Tibial nerve (tissue), 4 donors: ENCODE measurements around the gene RPLP2. TPM values are rescaled to one million over a fixed set of nuclear protein-coding genes. Genes with fewer than 3 reads are reported as not detected.

Source experiments
- DNase-seq, 2 donors: peaks; one replicate each; pipeline ENCODE4 v3.0.0-alpha.2; 2019; ENCODE audit warnings: low spot score in 2 of 2
- H3K27ac ChIP-seq, 4 donors: fragments of 200-600 bp; sonication (generic) in 3 of 4; one replicate each; pipeline ENCODE4 v1.5.1; 2017 to 2019; ENCODE audit warnings: mild to moderate bottlenecking in 1 of 4
- H3K27me3 ChIP-seq, 2 donors: fragments of 200-600 bp; sonication (generic) in 1 of 2; one replicate each; pipeline versions ENCODE4 v1.5.1 to v1.6.0; 2017 to 2019
- H3K36me3 ChIP-seq, 3 donors: fragments of 200-600 bp; sonication (generic); one replicate each; pipeline ENCODE4 v1.5.1; 2018 to 2019
- H3K4me1 ChIP-seq, 4 donors: fragments of 200-600 bp; sonication (generic) in 3 of 4; one replicate each; pipeline ENCODE4 v1.5.1; 2017 to 2019
- H3K4me3 ChIP-seq, 4 donors: fragments of 200-600 bp; sonication (generic) in 3 of 4; one replicate each; pipeline ENCODE4 v1.5.1; 2017 to 2019; ENCODE audit warnings: mild to moderate bottlenecking in 1 of 4, moderate library complexity in 1 of 4
- H3K9me3 ChIP-seq, 4 donors: fragments of 200-600 bp; sonication (generic) in 3 of 4; one replicate each; pipeline ENCODE4 v1.5.1; 2017 to 2019
- EP300 ChIP-seq, 2 donors: sonication (generic); formaldehyde crosslinking; IDR thresholded peaks; one replicate each; pipeline ENCODE4 v1.6.1; 2017; ENCODE audit warnings: antibody characterized with exemption in 2 of 2, mild to moderate bottlenecking in 1 of 2
- POLR2A ChIP-seq, 2 donors: fragments of 450-650 bp; IDR thresholded peaks; one replicate each; pipeline ENCODE4 v1.6.1; 2017; ENCODE audit warnings: antibody characterized with exemption in 2 of 2, mild to moderate bottlenecking in 2 of 2, moderate library complexity in 2 of 2
- WGBS, 2 donors: methylation state at CpG; one replicate each; pipeline ENCODE4 v1.1.5; 2018; 5-methylcytosine and 5-hydroxymethylcytosine counted together
- total RNA-seq, 4 donors: library from RNA; depleted of rRNA; stranded (reverse); fragments of >200 nt; gene quantifications; one replicate each; pipeline ENCODE4 v1.1.0, GENCODE V29; 2016
- TF ChIP-seq, protein P1 (sequence below), 5 experiments: fragments of 200-600 bp in 3 of 5; fragments of 450-650 bp in 2 of 5; sonication (generic) in 3 of 5; IDR thresholded peaks; one replicate each; pipeline ENCODE4 v1.5.1; 2016 to 2019; ENCODE audit warnings: antibody characterized with exemption in 5 of 5, mild to moderate bottlenecking in 3 of 5, moderate library complexity in 2 of 5

RPLP2 gene
- total RNA-seq, 4 donors from 2014 or later: 404 to 765 (median 584) TPM

DNA sequence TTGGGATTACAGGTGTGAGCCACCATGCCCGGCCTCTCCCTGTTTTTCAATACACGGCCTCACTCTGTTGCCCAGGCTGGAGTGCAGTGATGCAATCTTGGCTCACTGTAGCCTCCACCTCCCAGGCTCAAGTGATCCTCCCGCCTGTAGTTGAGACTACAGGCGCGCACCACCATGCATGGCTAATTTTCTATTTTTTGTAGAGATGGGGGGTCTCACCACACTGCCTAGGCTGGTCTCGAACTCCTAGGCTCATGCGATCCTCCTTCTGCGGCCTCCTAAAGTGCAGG, 44.0 kb upstream of the RPLP2 start:
- no peaks in the 10 kb centered on the region for H3K27me3 ChIP-seq
- H3K9me3 ChIP-seq: no peaks in the 10 kb centered on the region
- H3K4me1 ChIP-seq: peaks cover 0 to 10% (median 4%) of the 10 kb centered on the region in 4 donors
- H3K4me3 ChIP-seq: no peak overlapping the region
- H3K36me3 ChIP-seq: peaks cover 3 to 98% (median 17%) of the 10 kb centered on the region in 3 donors
- DNase-seq: no peak
- H3K27ac ChIP-seq: peak overlapping the region in 1 of 4 donors; percentile 2
- WGBS, 2 donors: 97% methylated on average over 7 to 8 of the region's 8 CpGs
- TF ChIP-seq, protein P1, sequence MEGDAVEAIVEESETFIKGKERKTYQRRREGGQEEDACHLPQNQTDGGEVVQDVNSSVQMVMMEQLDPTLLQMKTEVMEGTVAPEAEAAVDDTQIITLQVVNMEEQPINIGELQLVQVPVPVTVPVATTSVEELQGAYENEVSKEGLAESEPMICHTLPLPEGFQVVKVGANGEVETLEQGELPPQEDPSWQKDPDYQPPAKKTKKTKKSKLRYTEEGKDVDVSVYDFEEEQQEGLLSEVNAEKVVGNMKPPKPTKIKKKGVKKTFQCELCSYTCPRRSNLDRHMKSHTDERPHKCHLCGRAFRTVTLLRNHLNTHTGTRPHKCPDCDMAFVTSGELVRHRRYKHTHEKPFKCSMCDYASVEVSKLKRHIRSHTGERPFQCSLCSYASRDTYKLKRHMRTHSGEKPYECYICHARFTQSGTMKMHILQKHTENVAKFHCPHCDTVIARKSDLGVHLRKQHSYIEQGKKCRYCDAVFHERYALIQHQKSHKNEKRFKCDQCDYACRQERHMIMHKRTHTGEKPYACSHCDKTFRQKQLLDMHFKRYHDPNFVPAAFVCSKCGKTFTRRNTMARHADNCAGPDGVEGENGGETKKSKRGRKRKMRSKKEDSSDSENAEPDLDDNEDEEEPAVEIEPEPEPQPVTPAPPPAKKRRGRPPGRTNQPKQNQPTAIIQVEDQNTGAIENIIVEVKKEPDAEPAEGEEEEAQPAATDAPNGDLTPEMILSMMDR (IDR thresholded peaks at IDR 0.05): no peak
- TF ChIP-seq POLR2A (IDR thresholded peaks at IDR 0.05) (no peak), EP300 (IDR thresholded peaks at IDR 0.05) (no peak)

DNA sequence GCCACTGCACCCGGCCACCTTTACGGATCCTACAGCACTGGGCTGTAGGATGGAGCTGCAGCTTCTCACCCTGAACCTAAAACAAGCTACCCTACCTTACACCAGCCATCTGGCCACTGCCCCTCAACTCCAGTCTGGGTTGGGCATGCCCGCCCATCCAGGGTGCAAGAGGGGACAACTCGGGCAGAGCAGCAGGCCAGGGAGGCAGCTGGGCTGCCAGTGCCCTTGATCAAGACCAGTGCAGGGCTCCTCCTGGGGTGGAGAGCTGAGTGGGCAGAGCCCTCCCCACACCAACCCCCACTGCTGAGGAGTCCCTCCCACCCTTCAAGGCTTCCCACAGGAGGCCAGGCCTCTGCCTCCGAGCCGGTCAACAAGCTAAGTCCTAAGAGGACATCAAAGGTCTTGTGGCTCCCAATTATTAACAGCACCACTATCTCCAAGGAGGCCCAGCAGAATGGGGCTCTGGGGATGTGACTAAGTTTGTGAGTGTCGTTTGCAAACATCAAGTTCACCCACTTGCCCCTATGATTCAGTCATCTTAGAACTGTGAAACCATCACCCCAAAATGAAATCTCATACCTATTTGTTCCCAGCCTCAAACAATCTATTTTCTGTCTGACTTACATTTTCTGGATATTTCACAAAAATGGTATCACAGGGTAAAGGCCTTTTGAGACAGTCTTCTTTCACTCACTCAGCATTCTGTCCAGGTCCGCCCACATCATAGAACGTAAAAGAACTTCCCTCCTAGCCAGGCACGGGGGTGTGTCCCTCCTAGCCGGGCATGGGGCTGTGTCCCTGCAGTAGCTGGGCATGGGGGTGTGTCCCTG, 43.4 kb upstream of the RPLP2 start:
- H3K36me3 ChIP-seq: peaks cover 3 to 98% (median 15%) of the 10 kb centered on the region in 3 donors

DNA sequence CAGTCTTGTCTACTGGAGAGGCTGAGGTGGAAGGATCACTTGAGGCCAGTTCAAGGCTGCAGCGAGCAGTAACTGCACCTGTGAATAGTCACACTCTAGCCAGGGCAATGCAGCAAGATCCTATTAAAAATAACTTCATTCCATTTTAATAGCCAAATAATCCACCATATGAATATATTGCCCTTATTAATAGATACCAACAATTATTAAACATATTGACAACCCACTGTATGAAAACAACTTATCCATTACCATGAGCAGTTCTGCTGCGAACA, 42.9 kb upstream of the RPLP2 start:
- Histone ChIP-seq H3K27me3 (no peaks in the 10 kb centered on the region), H3K27ac (no peak overlapping the region), H3K4me3 (no peak overlapping the region), H3K4me1 (peaks cover 0 to 20% (median 8%) of the 10 kb centered on the region in 4 donors), H3K36me3 (peaks cover 3 to 98% (median 11%) of the 10 kb centered on the region in 3 donors), H3K9me3 (no peaks in the 10 kb centered on the region)
- 90 to 95% methylated on average over 2 of the region's 2 CpGs for WGBS, 2 donors
- TF ChIP-seq, protein P1 (IDR thresholded peaks at IDR 0.05): no peak
- TF ChIP-seq POLR2A (IDR thresholded peaks at IDR 0.05) (no peak), EP300 (IDR thresholded peaks at IDR 0.05) (no peak)
- DNase-seq: no peak

More for the DNA sequence above, 43.4 kb upstream of the RPLP2 start:
- Histone ChIP-seq H3K4me3 (no peak overlapping the region), H3K9me3 (no peaks in the 10 kb centered on the region), H3K27me3 (no peaks in the 10 kb centered on the region), H3K27ac (peak overlapping the region in 1 of 4 donors; percentile 36), H3K4me1 (peaks cover 0 to 14% (median 5%) of the 10 kb centered on the region in 4 donors)
- no peak for TF ChIP-seq POLR2A (IDR thresholded peaks at IDR 0.05)
- TF ChIP-seq, protein P1 (IDR thresholded peaks at IDR 0.05): no peak
- no peak for TF ChIP-seq EP300 (IDR thresholded peaks at IDR 0.05)
- no peak for DNase-seq
- WGBS, 2 donors: 58 to 69% methylated on average over 8 to 9 of the region's 11 CpGs

DNA sequence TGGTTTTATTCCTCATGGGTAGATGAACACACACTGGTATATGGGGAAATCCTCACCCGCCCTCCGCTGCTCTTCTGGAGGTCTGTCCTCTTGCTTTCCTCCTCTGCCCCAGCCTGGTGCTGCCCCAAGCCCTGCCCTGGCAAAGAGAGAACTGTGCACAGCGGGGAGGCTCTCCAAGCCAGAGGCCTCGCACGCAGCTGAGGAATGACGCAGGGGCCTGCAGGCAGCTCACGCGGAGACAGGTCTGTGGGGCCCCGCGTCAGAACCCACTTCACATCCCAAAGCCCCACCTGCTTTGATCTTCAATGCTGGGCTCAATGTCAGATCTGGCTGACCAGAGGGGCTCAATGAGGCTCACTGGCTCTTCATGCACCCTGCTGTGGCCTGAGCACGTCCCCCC, 42.5 kb upstream of the RPLP2 start:
- no peaks in the 10 kb centered on the region for H3K27me3 ChIP-seq
- no peaks in the 10 kb centered on the region for H3K9me3 ChIP-seq
- H3K4me3 ChIP-seq: no peak overlapping the region
- TF ChIP-seq, protein P1 (IDR thresholded peaks at IDR 0.05): no peak
- TF ChIP-seq EP300 (IDR thresholded peaks at IDR 0.05): no peak
- no peak for TF ChIP-seq POLR2A (IDR thresholded peaks at IDR 0.05)
- DNase-seq: no peak
- H3K27ac ChIP-seq: no peak overlapping the region
- peaks cover 3 to 98% (median 11%) of the 10 kb centered on the region in 3 donors for H3K36me3 ChIP-seq
- 88 to 94% methylated on average over 11 of the region's 11 CpGs for WGBS, 2 donors
- H3K4me1 ChIP-seq: peaks cover 0 to 20% (median 7%) of the 10 kb centered on the region in 4 donors

DNA sequence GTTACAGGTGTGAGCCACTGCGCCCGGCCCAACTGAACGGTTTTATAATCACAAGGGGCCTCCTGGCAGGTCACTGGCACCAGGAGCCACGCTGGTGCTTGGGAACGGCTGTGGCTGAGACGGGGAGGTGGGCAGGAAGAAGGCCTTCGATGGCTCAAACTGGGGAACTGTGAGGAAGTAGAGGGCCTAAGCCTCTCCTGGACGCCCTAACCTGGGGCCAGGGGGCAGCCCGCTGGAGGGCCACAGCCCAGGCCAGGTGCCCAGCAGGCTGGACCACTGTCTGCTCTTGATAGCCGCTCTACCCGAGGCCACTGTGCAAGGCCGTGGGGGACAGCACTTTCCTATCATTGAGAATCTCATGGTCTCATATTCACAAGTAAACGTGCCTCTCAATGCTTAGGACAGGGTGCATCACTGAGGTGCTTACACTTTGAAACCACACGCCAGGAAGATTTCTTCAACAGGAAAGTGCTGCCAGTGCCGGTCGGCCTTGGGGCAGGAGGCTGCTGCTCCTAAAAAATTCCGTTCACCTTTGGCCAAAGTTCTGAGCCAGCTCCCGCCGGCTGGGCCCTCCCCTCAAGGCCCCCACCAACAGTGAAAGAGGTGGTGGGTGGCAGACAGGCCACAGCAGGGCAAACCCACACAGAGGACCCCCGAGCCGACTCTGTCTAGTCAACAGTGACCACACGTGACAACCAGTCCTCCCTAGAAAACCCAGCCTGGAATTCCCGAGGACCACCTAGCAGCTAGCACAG, 39.7 kb upstream of the RPLP2 start:
- no peaks in the 10 kb centered on the region for H3K9me3 ChIP-seq
- TF ChIP-seq, protein P1 (IDR thresholded peaks at IDR 0.05): no peak
- TF ChIP-seq POLR2A (IDR thresholded peaks at IDR 0.05) (no peak), EP300 (IDR thresholded peaks at IDR 0.05) (no peak)
- peak overlapping the region in 2 of 4 donors; percentile 80 to 89 for H3K27ac ChIP-seq
- WGBS, 2 donors: 86 to 93% methylated on average over 19 to 23 of the region's 23 CpGs
- peaks cover 0 to 82% (median 5%) of the 10 kb centered on the region in 3 donors for H3K36me3 ChIP-seq
- H3K4me1 ChIP-seq: peaks cover 0 to 41% (median 14%) of the 10 kb centered on the region in 4 donors
- H3K4me3 ChIP-seq: no peak overlapping the region
- no peaks in the 10 kb centered on the region for H3K27me3 ChIP-seq
- no peak for DNase-seq
